GM21529 (cell line): ENCODE measurements around the gene ZNF143.
"Not testable (repeated sequence)": the region's sequence is repeated elsewhere in the genome, so short reads cannot be mapped to it uniquely, and the experiment has no call there.

Experiments used
- ATAC-seq: cut with Tn5 transposase; IDR thresholded peaks from one replicate; pipeline ENCODE4 v1.9.1; 2021; ENCODE audit not compliant: unreplicated experiment

Gene ZNF143

GRCh38 chr11:9495803-9496514 is 35.1 kb downstream of the ZNF143 start:
- no peak for ATAC-seq

GRCh38 chr11:9498457-9499078 is 37.8 kb downstream of the ZNF143 start:
- no peak for ATAC-seq

- ATAC-seq, result peak; percentile 46
Measured at GRCh38 chr11:9506489-9507276, 45.9 kb downstream of the ZNF143 start.

- ATAC-seq, result no peak
Measured at GRCh38 chr11:9507277-9507580, 46.4 kb downstream of the ZNF143 start.

- ATAC-seq, result no peak
Measured at GRCh38 chr11:9509041-9509440, 48.2 kb downstream of the ZNF143 start.

GRCh38 chr11:9512370-9513019 is 51.7 kb downstream of the ZNF143 start:
- no peak for ATAC-seq

GRCh38 chr11:9514576-9514975 is 53.8 kb downstream of the ZNF143 start:
- ATAC-seq, result not testable (repeated sequence)

- no peak for ATAC-seq
Measured at GRCh38 chr11:9516113-9516512, 55.3 kb downstream of the ZNF143 start.

- no peak for ATAC-seq
Measured at GRCh38 chr11:9518835-9519410, 58.1 kb downstream of the ZNF143 start.

GRCh38 chr11:9524001-9524400 is 63.2 kb downstream of the ZNF143 start:
- ATAC-seq, result no peak

GRCh38 chr11:9525116-9525515 is 64.3 kb downstream of the ZNF143 start:
- ATAC-seq, result no peak

- no peak for ATAC-seq
Measured at GRCh38 chr11:9527481-9528135, 66.8 kb downstream of the ZNF143 start.

- no peak for ATAC-seq
Measured at GRCh38 chr11:9528136-9528501, 67.3 kb downstream of the ZNF143 start.

- no peak for ATAC-seq
Measured at GRCh38 chr11:9528573-9529333, 67.9 kb downstream of the ZNF143 start.

- ATAC-seq, result no peak
Measured at GRCh38 chr11:9529334-9529650, 68.5 kb downstream of the ZNF143 start.

- no peak for ATAC-seq
Measured at GRCh38 chr11:9530020-9530621, 69.3 kb downstream of the ZNF143 start.

GRCh38 chr11:9530901-9531625 is 70.3 kb downstream of the ZNF143 start:
- ATAC-seq, result no peak

- ATAC-seq, result no peak
Measured at GRCh38 chr11:9533058-9533457, 72.2 kb downstream of the ZNF143 start.
